ENCODE results near the gene ATG10.
A peak's percentile ranks its signal among the peaks of the same experiment; 100 is the strongest.
"Not testable (repeated sequence)": the region's sequence is repeated elsewhere in the genome, so short reads cannot be mapped to it uniquely, and the experiment has no call there.

ATG10 gene

GRCh38 chr5:81965524-81965923, 6.3 kb upstream of the ATG10 start:
- Mint-ChIP-seq H3K27me3 (peaks cover 1% of the 10 kb centered on the region), H3K36me3 (peaks cover 2% of the 10 kb centered on the region), H3K27ac (no peak overlapping the region), H3K4me3 (no peak overlapping the region), H3K4me1 (ENCODE audit: low read depth) (no peaks in the 10 kb centered on the region), H3K9me3 (ENCODE audit: low read depth) (no peaks in the 10 kb centered on the region)

DNA sequence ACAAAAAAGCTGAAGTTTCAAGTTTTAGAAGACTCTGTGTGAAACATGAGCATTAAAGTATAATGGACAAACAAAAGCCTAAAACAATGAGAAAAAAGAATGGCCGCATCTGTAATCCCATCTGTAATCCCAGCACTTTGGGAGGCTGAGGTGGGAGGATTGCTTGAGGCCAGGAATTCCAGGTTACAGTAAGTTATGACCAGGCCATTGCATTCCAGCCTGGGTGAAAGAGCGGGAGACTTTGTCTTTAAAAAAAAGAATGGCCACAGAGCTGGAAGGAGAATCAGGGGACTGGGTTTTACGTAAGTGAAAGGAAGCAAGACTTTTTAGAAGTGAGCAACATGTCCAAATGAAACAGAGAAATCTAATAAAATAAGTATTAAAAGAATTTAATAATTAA, 2.6 kb upstream of the ATG10 start:
- Mint-ChIP-seq H3K9me3 (ENCODE audit: low read depth) (no peaks in the 10 kb centered on the region), H3K36me3 (peaks cover 2% of the 10 kb centered on the region), H3K4me1 (ENCODE audit: low read depth) (peaks cover 23% of the 10 kb centered on the region), H3K27ac (no peak overlapping the region), H3K4me3 (no peak overlapping the region), H3K27me3 (peaks cover 1% of the 10 kb centered on the region)

- H3K4me3 Mint-ChIP-seq = peak overlapping the region; percentile 14
- no peak overlapping the region for H3K27ac Mint-ChIP-seq
These were observed 1.9 kb upstream of the ATG10 start for GRCh38 chr5:81969912-81970311.

GRCh38 chr5:81971111-81971711, 612 bp upstream of the ATG10 start:
- Mint-ChIP-seq H3K27me3 (no peaks in the 10 kb centered on the region), H3K4me1 (ENCODE audit: low read depth) (peaks cover 29% of the 10 kb centered on the region), H3K4me3 (peak overlapping the region; percentile 96), H3K27ac (peak overlapping the region; percentile 99), H3K9me3 (ENCODE audit: low read depth) (no peaks in the 10 kb centered on the region), H3K36me3 (peaks cover 2% of the 10 kb centered on the region)

More at GRCh38 chr5:81969912-81970311, 1.9 kb upstream of the ATG10 start:
- Mint-ChIP-seq H3K9me3 (ENCODE audit: low read depth) (no peaks in the 10 kb centered on the region), H3K27me3 (peaks cover 1% of the 10 kb centered on the region), H3K36me3 (peaks cover 2% of the 10 kb centered on the region), H3K4me1 (ENCODE audit: low read depth) (peaks cover 29% of the 10 kb centered on the region)

- Mint-ChIP-seq H3K4me1 (ENCODE audit: low read depth) (peaks cover 29% of the 10 kb centered on the region), H3K9me3 (ENCODE audit: low read depth) (no peaks in the 10 kb centered on the region), H3K4me3 (peak overlapping the region; percentile 80), H3K27ac (peak overlapping the region; percentile 84), H3K27me3 (no peaks in the 10 kb centered on the region), H3K36me3 (peaks cover 4% of the 10 kb centered on the region)
These were observed 615 bp downstream of the ATG10 start for GRCh38 chr5:81972492-81972783.

DNA sequence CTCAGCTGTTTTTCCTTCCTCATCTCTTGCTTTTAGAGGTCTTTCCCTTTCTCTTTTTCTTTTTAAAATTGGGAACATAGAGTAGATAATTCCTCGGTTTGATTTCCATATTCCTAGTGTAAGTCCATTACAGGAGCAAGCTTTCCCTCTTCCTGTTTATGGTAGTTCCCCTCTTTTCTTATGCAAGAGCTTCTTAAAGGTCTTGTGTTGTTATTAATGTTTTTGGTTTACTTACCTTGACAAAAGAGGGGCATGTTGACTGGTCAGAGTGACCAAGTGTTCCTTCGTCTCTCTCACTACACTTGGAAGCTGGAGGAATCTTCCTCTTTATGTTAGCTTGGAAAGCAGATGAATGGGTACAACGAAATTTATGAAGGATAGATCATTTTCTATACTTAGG, 8.3 kb downstream of the ATG10 start:
- Mint-ChIP-seq H3K4me1 (ENCODE audit: low read depth) (peaks cover 2% of the 10 kb centered on the region), H3K36me3 (peaks cover 9% of the 10 kb centered on the region), H3K27ac (no peak overlapping the region), H3K9me3 (ENCODE audit: low read depth) (no peaks in the 10 kb centered on the region), H3K27me3 (no peaks in the 10 kb centered on the region), H3K4me3 (no peak overlapping the region)

DNA sequence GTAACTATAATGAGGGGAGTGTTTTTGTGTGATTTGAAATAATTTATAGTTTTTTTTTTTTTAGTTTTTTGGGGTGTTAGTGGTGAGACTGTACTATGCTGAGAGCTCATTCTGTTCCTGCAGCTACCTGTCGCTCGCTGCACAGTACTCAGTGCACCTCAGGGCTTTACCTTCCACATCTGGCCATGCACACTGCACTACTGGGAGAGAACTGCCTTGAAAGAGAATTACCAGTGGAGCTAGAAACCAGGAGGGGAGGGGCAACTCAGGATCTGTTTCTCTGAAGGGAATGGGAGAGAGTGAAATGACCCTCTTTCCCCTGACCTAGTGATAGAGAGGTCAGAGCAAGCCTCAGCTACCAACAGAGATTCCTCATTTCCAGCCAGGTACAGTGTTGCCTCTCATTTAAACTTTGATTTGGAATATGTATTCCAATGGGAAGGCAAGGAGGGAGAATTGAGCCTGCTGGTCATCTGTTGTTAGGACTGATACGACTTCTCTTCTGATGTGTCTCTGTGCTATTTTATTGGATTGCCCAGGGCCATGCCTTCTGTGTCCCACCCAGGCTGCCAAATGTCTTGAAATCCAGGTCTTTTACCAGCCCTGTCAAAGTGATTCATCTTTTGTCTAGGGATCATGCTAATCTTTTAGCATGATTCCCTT, 8.9 kb downstream of the ATG10 start:
- Mint-ChIP-seq H3K9me3 (ENCODE audit: low read depth) (no peaks in the 10 kb centered on the region), H3K36me3 (peaks cover 9% of the 10 kb centered on the region), H3K27ac (no peak overlapping the region), H3K4me1 (ENCODE audit: low read depth) (peaks cover 2% of the 10 kb centered on the region), H3K27me3 (no peaks in the 10 kb centered on the region), H3K4me3 (no peak overlapping the region)

DNA sequence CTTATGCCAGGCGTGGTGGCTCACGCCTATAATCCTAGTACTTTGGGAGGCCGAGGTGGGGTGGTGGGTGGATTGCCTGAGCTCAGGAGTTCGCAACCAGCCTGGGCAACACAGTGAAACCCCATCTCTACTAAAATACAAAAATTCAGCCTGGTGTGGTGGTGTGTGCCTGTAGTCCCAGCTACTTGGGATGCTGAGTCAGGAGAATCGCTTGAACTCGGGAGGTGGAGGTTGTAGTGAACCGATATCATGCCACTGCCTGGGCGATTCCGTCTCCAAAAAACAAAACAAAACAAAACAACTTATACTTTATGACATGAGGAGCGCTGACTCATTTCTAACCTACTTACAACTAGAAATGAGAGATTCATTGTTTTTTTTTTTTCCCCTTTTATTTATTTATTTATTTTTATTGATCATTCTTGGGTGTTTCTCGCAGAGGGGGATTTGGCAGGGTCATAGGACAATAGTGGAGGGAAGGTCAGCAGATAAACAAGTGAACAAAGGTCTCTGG, 10.4 kb downstream of the ATG10 start:
- not testable (repeated sequence) for H3K4me3 Mint-ChIP-seq; H3K27me3 Mint-ChIP-seq; H3K27ac Mint-ChIP-seq; H3K4me1 Mint-ChIP-seq (ENCODE audit: low read depth); H3K9me3 Mint-ChIP-seq (ENCODE audit: low read depth)
- peaks cover 10% of the 10 kb centered on the region for H3K36me3 Mint-ChIP-seq

DNA sequence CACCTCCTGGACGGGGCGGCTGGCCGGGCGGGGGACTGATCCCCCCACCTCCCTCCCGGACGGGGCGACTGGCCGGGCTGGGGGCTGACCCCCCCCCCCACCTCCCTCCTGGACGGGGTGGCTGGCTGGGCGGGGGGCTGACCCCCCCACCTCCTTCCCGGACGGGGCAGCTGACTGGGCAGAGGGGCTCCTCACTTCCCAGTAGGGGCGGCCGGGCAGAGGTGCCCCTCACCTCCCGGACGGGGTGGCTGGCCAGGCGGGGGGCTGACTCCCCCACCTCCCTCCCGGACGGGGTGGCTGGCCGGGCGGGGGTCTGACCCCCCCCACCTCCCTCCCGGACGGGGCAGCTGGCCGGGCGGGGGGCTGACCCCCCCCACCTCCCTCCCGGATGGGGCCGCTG, 11.3 kb downstream of the ATG10 start:
- not testable (repeated sequence) for H3K4me1 Mint-ChIP-seq (ENCODE audit: low read depth); H3K9me3 Mint-ChIP-seq (ENCODE audit: low read depth); H3K27ac Mint-ChIP-seq; H3K4me3 Mint-ChIP-seq; H3K27me3 Mint-ChIP-seq
- peaks cover 12% of the 10 kb centered on the region for H3K36me3 Mint-ChIP-seq

- H3K27me3 Mint-ChIP-seq; H3K27ac Mint-ChIP-seq; H3K4me1 Mint-ChIP-seq (ENCODE audit: low read depth); H3K4me3 Mint-ChIP-seq; H3K9me3 Mint-ChIP-seq (ENCODE audit: low read depth); H3K36me3 Mint-ChIP-seq: not testable (repeated sequence)
These were observed 11.7 kb downstream of the ATG10 start for GRCh38 chr5:81983563-81983962.

DNA sequence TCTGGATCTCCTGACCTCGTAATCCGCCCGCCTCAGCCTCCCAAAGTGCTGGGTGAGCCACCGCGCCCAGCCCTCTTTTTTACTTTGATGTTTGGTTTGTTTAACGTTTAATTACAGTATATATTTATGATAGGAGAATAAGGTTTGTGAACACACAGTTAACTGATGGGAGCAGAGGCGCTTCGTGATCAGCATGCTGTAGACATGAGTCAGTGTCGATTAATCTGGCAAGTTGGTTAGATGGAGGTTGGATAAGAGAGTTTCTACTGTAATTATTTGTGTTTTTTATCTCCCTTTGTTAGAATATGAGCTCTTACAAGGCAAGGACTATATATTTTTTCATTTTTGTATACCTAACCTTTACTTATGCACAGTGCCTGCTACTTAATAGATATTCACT, 14.3 kb downstream of the ATG10 start:
- Mint-ChIP-seq H3K27me3 (no peaks in the 10 kb centered on the region), H3K27ac (no peak overlapping the region), H3K36me3 (peaks cover 12% of the 10 kb centered on the region), H3K4me3 (no peak overlapping the region), H3K9me3 (ENCODE audit: low read depth) (no peaks in the 10 kb centered on the region), H3K4me1 (ENCODE audit: low read depth) (peaks cover 3% of the 10 kb centered on the region)

DNA sequence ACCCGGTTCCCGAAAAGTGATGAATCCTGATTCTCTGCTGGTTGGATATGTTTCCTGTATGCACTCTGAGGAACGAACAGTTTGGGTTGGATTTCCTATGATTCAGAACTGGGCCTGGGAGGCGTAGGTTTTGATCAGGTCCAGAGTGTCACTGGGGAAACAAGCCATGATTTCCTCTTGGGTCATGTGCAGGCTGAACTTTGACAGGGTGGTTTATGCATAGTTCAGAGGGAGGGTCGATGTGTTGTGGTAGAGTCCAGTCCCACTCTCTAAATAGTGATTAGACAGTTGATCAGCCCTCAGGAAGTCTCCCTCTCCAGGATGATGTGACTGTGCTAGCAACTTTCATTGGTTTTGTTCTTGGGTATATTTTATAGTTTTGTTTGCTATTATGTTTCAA, 17.4 kb downstream of the ATG10 start:
- Mint-ChIP-seq H3K4me3 (no peak overlapping the region), H3K9me3 (ENCODE audit: low read depth) (no peaks in the 10 kb centered on the region), H3K36me3 (peaks cover 15% of the 10 kb centered on the region), H3K27ac (no peak overlapping the region), H3K27me3 (no peaks in the 10 kb centered on the region), H3K4me1 (ENCODE audit: low read depth) (peaks cover 3% of the 10 kb centered on the region)

DNA sequence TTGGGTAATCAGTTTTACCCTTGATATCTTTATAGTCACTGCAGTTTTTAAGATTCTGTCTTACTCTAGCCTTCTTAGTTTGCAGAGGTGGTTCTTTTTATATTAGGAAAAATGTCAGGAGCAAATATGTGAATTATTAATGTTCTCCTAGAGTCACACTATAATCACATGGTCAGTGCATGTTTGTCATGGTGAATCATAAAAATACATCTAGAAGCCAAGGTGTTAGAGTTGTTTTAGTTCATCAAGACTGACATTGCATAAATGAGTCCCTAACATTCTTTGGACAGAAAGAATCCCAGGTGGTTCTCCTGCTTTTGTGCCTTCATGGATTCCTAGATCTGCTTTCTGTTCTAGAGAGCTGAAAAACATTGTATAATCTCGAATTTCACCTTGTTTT, 22.9 kb downstream of the ATG10 start:
- Mint-ChIP-seq H3K4me3 (no peak overlapping the region), H3K36me3 (peaks cover 48% of the 10 kb centered on the region), H3K9me3 (ENCODE audit: low read depth) (peaks cover 15% of the 10 kb centered on the region), H3K27ac (no peak overlapping the region), H3K27me3 (no peaks in the 10 kb centered on the region), H3K4me1 (ENCODE audit: low read depth) (peaks cover 3% of the 10 kb centered on the region)

DNA sequence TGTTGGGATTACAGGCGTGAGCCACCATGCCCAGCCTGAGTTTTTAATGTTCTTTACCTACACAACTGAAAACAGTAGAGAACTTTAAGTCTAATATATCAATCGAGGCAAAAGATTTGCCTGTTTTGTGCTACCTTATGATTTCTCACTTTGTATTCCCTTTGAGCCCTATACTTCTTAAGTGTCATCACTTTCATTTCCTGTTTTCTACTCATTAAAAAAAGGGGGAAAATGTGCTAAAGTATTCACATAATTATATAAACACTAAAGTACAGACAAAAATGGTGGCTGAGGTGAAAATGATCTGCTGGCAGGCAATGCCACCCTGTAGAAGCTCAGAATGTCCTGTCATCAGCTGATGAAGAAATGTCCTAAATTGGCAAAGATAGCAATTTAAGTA, 23.6 kb downstream of the ATG10 start:
- Mint-ChIP-seq H3K27ac (no peak overlapping the region), H3K36me3 (peaks cover 52% of the 10 kb centered on the region), H3K9me3 (ENCODE audit: low read depth) (peaks cover 19% of the 10 kb centered on the region), H3K27me3 (no peaks in the 10 kb centered on the region), H3K4me1 (ENCODE audit: low read depth) (peaks cover 3% of the 10 kb centered on the region), H3K4me3 (no peak overlapping the region)

DNA sequence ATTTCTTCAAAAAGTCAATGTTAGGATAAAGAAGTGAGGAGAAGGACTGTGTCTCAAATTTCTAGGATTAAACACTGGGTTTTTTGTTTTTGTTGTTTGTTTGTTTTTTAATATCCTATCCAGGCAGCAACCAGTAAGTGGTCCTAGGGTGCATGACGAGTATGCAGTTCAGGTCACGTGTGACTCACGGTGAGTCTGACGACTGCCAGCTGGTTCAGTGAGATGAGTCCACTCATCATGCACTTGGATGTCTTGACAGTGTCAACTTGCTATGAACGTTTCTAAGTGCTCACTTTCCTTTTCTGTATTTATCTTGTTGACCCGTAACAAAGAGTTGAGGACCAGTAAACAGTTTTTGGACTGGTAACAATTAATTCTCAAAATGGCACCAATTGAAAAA, 32.7 kb downstream of the ATG10 start:
- H3K9me3 Mint-ChIP-seq (ENCODE audit: low read depth) = peaks cover 3% of the 10 kb centered on the region
- H3K4me1 Mint-ChIP-seq (ENCODE audit: low read depth) = no peaks in the 10 kb centered on the region
- H3K36me3 Mint-ChIP-seq = peaks cover 17% of the 10 kb centered on the region
- H3K4me3 Mint-ChIP-seq = no peak overlapping the region
- H3K27me3 Mint-ChIP-seq = no peaks in the 10 kb centered on the region
- H3K27ac Mint-ChIP-seq = no peak overlapping the region

DNA sequence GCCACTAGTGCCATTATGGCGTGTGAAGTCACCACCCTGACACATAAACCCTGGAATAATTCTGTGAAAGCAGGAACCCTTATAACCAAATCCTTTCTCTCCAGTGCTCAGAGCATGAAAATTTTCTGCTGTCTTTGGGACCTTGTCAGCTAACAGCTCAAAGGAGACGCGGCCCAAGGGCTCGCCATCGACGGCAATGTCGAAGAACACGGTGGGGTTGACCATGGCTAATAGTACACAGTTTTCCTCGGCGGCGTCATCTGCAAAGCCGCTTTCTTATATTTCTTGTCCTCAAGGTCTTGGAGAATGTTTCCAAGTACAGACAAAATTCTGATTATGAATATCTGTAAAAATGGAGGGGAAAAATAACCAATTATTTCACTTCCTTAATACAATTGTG, 38.0 kb downstream of the ATG10 start:
- H3K9me3 Mint-ChIP-seq (ENCODE audit: low read depth); H3K27me3 Mint-ChIP-seq; H3K4me1 Mint-ChIP-seq (ENCODE audit: low read depth); H3K4me3 Mint-ChIP-seq; H3K27ac Mint-ChIP-seq: not testable (repeated sequence)
- H3K36me3 Mint-ChIP-seq = peaks cover 24% of the 10 kb centered on the region
